Measurements from ENCODE around the gene CYGB. TPM values are rescaled to one million over a fixed set of nuclear protein-coding genes. Genes with fewer than 3 reads are reported as not detected.

Gene CYGB
- total and polyA plus RNA-seq, 9 of the 15 experiments (the other 6 are each of a cell fraction or from before 2014, with no cell fraction given), result 0.08 to 0.95 (median 0.18) TPM; not detected in 5

DNA sequence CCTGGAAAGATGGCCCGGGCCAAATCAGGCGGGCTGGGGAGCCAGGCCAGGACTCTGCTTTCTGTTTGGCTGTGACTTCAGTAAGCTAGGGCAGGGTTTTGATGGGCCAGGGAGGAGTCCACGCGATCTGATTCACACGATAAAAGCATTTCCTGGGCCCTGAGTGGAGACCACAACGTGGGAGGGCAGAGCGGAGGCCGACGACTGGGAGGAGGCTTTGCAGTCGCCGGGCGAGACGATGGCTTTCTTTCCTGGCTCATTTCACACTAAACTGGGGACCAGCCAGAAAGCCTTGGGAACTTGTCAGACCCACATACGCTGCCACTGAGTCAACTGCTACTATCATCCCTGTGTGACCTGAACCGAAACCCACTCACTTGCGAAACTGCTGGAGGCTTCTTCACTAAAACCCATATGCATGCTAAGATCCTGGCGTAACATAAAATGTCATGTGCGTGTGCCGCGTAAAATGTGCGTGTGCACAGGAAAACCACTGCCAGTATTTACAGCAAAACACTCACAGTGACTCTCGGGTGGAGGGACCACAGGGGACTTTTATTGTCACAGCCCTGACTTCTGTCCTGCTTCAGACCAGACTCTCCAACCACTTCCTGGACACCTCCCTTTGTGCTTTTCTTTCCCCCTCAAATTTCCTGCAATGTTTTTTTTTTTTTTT, 22.1 kb downstream of the CYGB start:
- TF ChIP-seq ZNF232 (CRISPR knock-in tag; IDR thresholded peaks at IDR 0.05) (no peak), GABPA (tag; conservative IDR thresholded peaks at IDR 0.05; ENCODE audit: low read depth) (peak; percentile 48), MYNN (IDR thresholded peaks at IDR 0.05) (peak; percentile 70; the same call in 1 of the 2 replicates), MYNN (CRISPR knock-in tag; IDR thresholded peaks at IDR 0.05) (no peak), ZNF551 (CRISPR knock-in tag; IDR thresholded peaks at IDR 0.05) (no peak), CREM (IDR thresholded peaks at IDR 0.05; ENCODE audit: low read depth) (0 out of 2 replicates have a peak, but pooled peaks have one; percentile 5), ZNF639 (CRISPR knock-in tag; conservative IDR thresholded peaks at IDR 0.05 in 1 of 2, IDR thresholded peaks at IDR 0.05 in 1 of 2) (0 out of 4 replicates have a peak, but pooled peaks of 1 of the 2 experiments have one; percentile 35), CEBPB (tag; IDR thresholded peaks at IDR 0.05) (0 out of 2 replicates have a peak, but pooled peaks have one; percentile 22), EGR1 (conservative IDR thresholded peaks at IDR 0.05) (peak; percentile 15; the same call in 1 of the 2 replicates)
- TF ChIP-seq, protein P1, sequence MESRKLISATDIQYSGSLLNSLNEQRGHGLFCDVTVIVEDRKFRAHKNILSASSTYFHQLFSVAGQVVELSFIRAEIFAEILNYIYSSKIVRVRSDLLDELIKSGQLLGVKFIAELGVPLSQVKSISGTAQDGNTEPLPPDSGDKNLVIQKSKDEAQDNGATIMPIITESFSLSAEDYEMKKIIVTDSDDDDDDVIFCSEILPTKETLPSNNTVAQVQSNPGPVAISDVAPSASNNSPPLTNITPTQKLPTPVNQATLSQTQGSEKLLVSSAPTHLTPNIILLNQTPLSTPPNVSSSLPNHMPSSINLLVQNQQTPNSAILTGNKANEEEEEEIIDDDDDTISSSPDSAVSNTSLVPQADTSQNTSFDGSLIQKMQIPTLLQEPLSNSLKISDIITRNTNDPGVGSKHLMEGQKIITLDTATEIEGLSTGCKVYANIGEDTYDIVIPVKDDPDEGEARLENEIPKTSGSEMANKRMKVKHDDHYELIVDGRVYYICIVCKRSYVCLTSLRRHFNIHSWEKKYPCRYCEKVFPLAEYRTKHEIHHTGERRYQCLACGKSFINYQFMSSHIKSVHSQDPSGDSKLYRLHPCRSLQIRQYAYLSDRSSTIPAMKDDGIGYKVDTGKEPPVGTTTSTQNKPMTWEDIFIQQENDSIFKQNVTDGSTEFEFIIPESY (CRISPR knock-in tag; IDR thresholded peaks at IDR 0.05), result peak; percentile 76; the same call in 1 of the 2 replicates
- TF ChIP-seq, protein P2, sequence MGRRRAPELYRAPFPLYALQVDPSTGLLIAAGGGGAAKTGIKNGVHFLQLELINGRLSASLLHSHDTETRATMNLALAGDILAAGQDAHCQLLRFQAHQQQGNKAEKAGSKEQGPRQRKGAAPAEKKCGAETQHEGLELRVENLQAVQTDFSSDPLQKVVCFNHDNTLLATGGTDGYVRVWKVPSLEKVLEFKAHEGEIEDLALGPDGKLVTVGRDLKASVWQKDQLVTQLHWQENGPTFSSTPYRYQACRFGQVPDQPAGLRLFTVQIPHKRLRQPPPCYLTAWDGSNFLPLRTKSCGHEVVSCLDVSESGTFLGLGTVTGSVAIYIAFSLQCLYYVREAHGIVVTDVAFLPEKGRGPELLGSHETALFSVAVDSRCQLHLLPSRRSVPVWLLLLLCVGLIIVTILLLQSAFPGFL (CRISPR knock-in tag; IDR thresholded peaks at IDR 0.05), result no peak
- no peak overlapping the region for H3K4me3 ChIP-seq
- in situ Hi-C loops (cut with MboI) (no loop called here), intact Hi-C loops (cut with micrococcal nuclease) (no loop called here)
- no peaks in the 10 kb centered on the region for H3K27me3 ChIP-seq (ENCODE audit: control insufficient read depth in 2 of 2, insufficient read depth in 2 of 2, low read length in 2 of 2)
- H3K36me3 ChIP-seq (ENCODE audit: control insufficient read depth, insufficient read depth, low read length), result no peaks in the 10 kb centered on the region
- H4K20me1 ChIP-seq (replicated peaks; ENCODE audit: control insufficient read depth, insufficient read depth, low read length), result no peaks in the 10 kb centered on the region
- ChIA-PET POLR2A (no interaction called here), CTCF (ENCODE audit: low intra/inter-chr PET ratio) (no interaction called here)
- H3K9ac ChIP-seq (ENCODE audit: insufficient read depth in 1 of 2, low read depth in 2 of 2, low read length in 2 of 2), result peak overlapping the region; percentile 44 to 84; a peak in 3 of 4 replicates
- no peaks in the 10 kb centered on the region for H3K79me2 ChIP-seq (ENCODE audit: control insufficient read depth, insufficient read depth, low read length)
- peak; percentile 77 for FAIRE-seq
- H3K9me1 ChIP-seq (ENCODE audit: control insufficient read depth, insufficient read depth, low read length), result no peaks in the 10 kb centered on the region
- H3K4me2 ChIP-seq (ENCODE audit: insufficient read depth, low read length), result no peak overlapping the region; the same call in 1 of the 2 replicates
- no TSS peak for BruUV-seq (replicated peaks)
- H3K9me3 ChIP-seq (replicated peaks; ENCODE audit: control insufficient read depth, insufficient read depth, low read depth, low read length), result no peaks in the 10 kb centered on the region
- peak; percentile 51; the same call in 2 of the 3 replicates for ATAC-seq
- peak overlapping the region; percentile 95 for H2AFZ ChIP-seq (ENCODE audit: low read depth, low read length)
- WGBS (ENCODE audit: insufficient coverage, low coverage, missing lambda C conversion rate), result 49% methylated on average over 21 of the region's 22 CpGs
- DNase-seq (ENCODE audit: extremely low read depth in 1 of 4, low spot score in 3 of 4), result peak in 1 of 4 experiments; percentile 48
- peaks cover 15 to 18% of the 10 kb centered on the region in 2 experiments; a peak in 4 of 5 replicates for H3K4me1 ChIP-seq (replicated peaks in 1 of 2; ENCODE audit: control insufficient read depth in 2 of 2, insufficient read depth in 2 of 2, low read length in 2 of 2)
- H3K27ac ChIP-seq (ENCODE audit: extremely low read depth, low read depth, low read length), result peak overlapping the region; percentile 39; the same call in 1 of the 3 replicates

Measured in K562 (cell line).